Diencephalon (tissue), 1 donor: ENCODE results near the gene KRTAP16-1. TPM values are rescaled to one million over a fixed set of nuclear protein-coding genes. Genes with fewer than 3 reads are reported as not detected.

Experiments
- small RNA-seq: library from RNA; depleted of rRNA; stranded (forward); fragments of <200 nt; gene quantifications from one replicate; pipeline ENCODE3, GENCODE V24; 2014
- total RNA-seq: library from RNA; depleted of rRNA; stranded (reverse); fragments of >200 nt; gene quantifications from one replicate; pipeline ENCODE4 v1.2.3, GENCODE V29; 2014

Gene KRTAP16-1
- not detected for total RNA-seq

GRCh38 chr17:41308918-41309359 lies at the start of gene KRTAP16-1:
Gene KRTAP16-1 (minus strand): TSS chr17:41309309. CDS start chr17:41309253, 56 bp downstream.

GRCh38 chr17:41350381-41350878 lies 41.3 kb upstream of the KRTAP16-1 start, which contains the start of gene KRT33A:
Gene KRT33A (minus strand): TSS chr17:41350828. CDS start chr17:41350767, 61 bp downstream.

GRCh38 chr17:41315204-41315794 lies 6.2 kb upstream of the KRTAP16-1 start, which contains the start of gene KRTAP17-1:
Gene KRTAP17-1 (minus strand): TSS chr17:41315710. CDS start chr17:41315650, 60 bp downstream.

GRCh38 chr17:41301916-41302901 lies 6.9 kb downstream of the KRTAP16-1 start, which contains the start of gene KRTAP29-1:
Gene KRTAP29-1 (minus strand): TSS chr17:41302851. CDS start chr17:41302851, 0 bp downstream.

GRCh38 chr17:41275648-41276190 lies 33.4 kb downstream of the KRTAP16-1 start, which contains the start of gene KRTAP9-7:
Gene KRTAP9-7 (plus strand): TSS chr17:41275698. CDS start chr17:41275698, 0 bp downstream.

GRCh38 chr17:41265078-41265477 lies 44.0 kb downstream of the KRTAP16-1 start, which contains the start of gene KRTAP9-6:
Gene KRTAP9-6 (plus strand): TSS chr17:41265378. CDS start chr17:41265378, 0 bp downstream.

Small RNAs within 50 kb of the gene (small RNA-seq; reads per million reads assigned to genes)
- not detected for gene KRTAP9-10P

Other genes starting within 250 kb of the KRTAP16-1 start
- gene KRTAP2-3, start 249.2 kb downstream of the KRTAP16-1 start, total RNA-seq: not detected
- gene KRTAP2-4, start 243.4 kb downstream of the KRTAP16-1 start, total RNA-seq: not detected
- gene KRTAP4-7, start 225.2 kb downstream of the KRTAP16-1 start, total RNA-seq: not detected
- not detected for gene KRTAP4-8, start 211.2 kb downstream of the KRTAP16-1 start, total RNA-seq
- gene KRTAP4-16, start 207.1 kb downstream of the KRTAP16-1 start, total RNA-seq: not detected
- gene KRTAP4-9, start 203.9 kb downstream of the KRTAP16-1 start, total RNA-seq: not detected
- not detected for gene KRTAP4-11, start 190.9 kb downstream of the KRTAP16-1 start, total RNA-seq
- gene KRTAP4-12, start 185.1 kb downstream of the KRTAP16-1 start, total RNA-seq: not detected
- gene KRTAP4-6, start 168.8 kb downstream of the KRTAP16-1 start, total RNA-seq: not detected
- not detected for gene KRTAP4-5, start 159.5 kb downstream of the KRTAP16-1 start, total RNA-seq
- not detected for gene KRTAP4-4, start 148.6 kb downstream of the KRTAP16-1 start, total RNA-seq
- not detected for gene KRTAP4-3, start 141.1 kb downstream of the KRTAP16-1 start, total RNA-seq
- gene KRTAP4-2, start 131.1 kb downstream of the KRTAP16-1 start, total RNA-seq: not detected
- not detected for gene KRTAP4-1, start 124.4 kb downstream of the KRTAP16-1 start, total RNA-seq
- gene KRTAP9-1, start 119.4 kb downstream of the KRTAP16-1 start, total RNA-seq: not detected
- gene KRTAP9-2, start 82.7 kb downstream of the KRTAP16-1 start, total RNA-seq: not detected
- gene KRTAP9-3, start 76.9 kb downstream of the KRTAP16-1 start, total RNA-seq: not detected
- gene KRTAP9-8, start 71.3 kb downstream of the KRTAP16-1 start, total RNA-seq: not detected
- not detected for gene KRTAP9-4, start 59.6 kb downstream of the KRTAP16-1 start, total RNA-seq
- gene KRTAP9-9, start 53.9 kb downstream of the KRTAP16-1 start, total RNA-seq: not detected
- not detected for gene KRTAP9-6, start 43.9 kb downstream of the KRTAP16-1 start, total RNA-seq
- not detected for gene KRTAP9-7, start 33.6 kb downstream of the KRTAP16-1 start, total RNA-seq
- not detected for gene KRTAP29-1, start 6.5 kb downstream of the KRTAP16-1 start, total RNA-seq
- not detected for gene KRTAP17-1, start 6.4 kb upstream of the KRTAP16-1 start, total RNA-seq
- gene KRT33A, start 41.5 kb upstream of the KRTAP16-1 start, total RNA-seq: not detected
- not detected for gene KRT33B, start 60.5 kb upstream of the KRTAP16-1 start, total RNA-seq
- gene KRT34, start 73.0 kb upstream of the KRTAP16-1 start, total RNA-seq: not detected
- gene KRT31, start 88.3 kb upstream of the KRTAP16-1 start, total RNA-seq: 0.23 TPM
- gene KRT37, start 115.3 kb upstream of the KRTAP16-1 start, total RNA-seq: not detected
- not detected for gene KRT38, start 131.7 kb upstream of the KRTAP16-1 start, total RNA-seq
- not detected for gene KRT32, start 158.1 kb upstream of the KRTAP16-1 start, total RNA-seq
- gene KRT35, start 171.8 kb upstream of the KRTAP16-1 start, total RNA-seq: not detected
- gene KRT36, start 180.6 kb upstream of the KRTAP16-1 start, total RNA-seq: not detected
- gene KRT13, start 196.3 kb upstream of the KRTAP16-1 start, total RNA-seq: not detected
- gene KRT15, start 209.6 kb upstream of the KRTAP16-1 start, total RNA-seq: not detected
- 22.1 TPM for gene KRT19, start 219.0 kb upstream of the KRTAP16-1 start, total RNA-seq